AG04450 (cell line): Measurements from ENCODE around the gene MCM3AP. TPM values are rescaled to one million over a fixed set of nuclear protein-coding genes. Genes with fewer than 3 reads are reported as not detected.

Source experiments
- CTCF ChIA-PET: fragments of 300-600, 350-600 bp; formaldehyde crosslinking; extraction: SDS; loops from one replicate; lab custom pipeline; 2022; ENCODE audit warnings: antibody characterized with exemption, inconsistent platforms; lab: Charles Lee
- POLR2A ChIA-PET: fragments of 350-600 bp; formaldehyde crosslinking; extraction: SDS; loops from one replicate; lab custom pipeline; 2021; ENCODE audit warnings: antibody characterized with exemption, inconsistent platforms; lab: Yijun Ruan, JAX
- DNase-seq: peaks from one replicate; pipeline ENCODE4 v3.0.0-alpha.2; 2011; ENCODE audit warnings: low read depth, low spot score
- H3K27ac ChIP-seq: one replicate; pipeline ENCODE4 v1.5.1; 2012; ENCODE audit warnings: low read depth, low read length, control low read depth
- H3K27me3 ChIP-seq: one replicate; pipeline ENCODE4 v1.6.0; 2012; ENCODE audit warnings: low read length; ENCODE audit not compliant: control insufficient read depth, insufficient read depth
- H3K4me3 ChIP-seq: 2 replicates; pipeline ENCODE4 v1.5.1; 2011; ENCODE audit warnings: mild to moderate bottlenecking, low read depth, low read length, control low read depth
- H3K9me3 ChIP-seq: 2 replicates; pipeline ENCODE4 v1.5.1; 2012; ENCODE audit warnings: low read length; ENCODE audit not compliant: control insufficient read depth, insufficient read depth
- polyA plus RNA-seq: library from polyadenylated mRNA; depleted of rRNA; stranded (reverse); fragments of >200 nt; gene quantifications from 2 replicates; pipeline ENCODE4 v1.2.3, GENCODE V29; 2011
- TF ChIP-seq, protein P1 (sequence below): IDR thresholded peaks from 2 replicates; pipeline ENCODE4 v1.5.1; 2011; ENCODE audit warnings: low read depth, low read length, control low read depth, inconsistent platforms

Gene MCM3AP
- polyA plus RNA-seq, 1 experiment = 43.7 TPM

DNA sequence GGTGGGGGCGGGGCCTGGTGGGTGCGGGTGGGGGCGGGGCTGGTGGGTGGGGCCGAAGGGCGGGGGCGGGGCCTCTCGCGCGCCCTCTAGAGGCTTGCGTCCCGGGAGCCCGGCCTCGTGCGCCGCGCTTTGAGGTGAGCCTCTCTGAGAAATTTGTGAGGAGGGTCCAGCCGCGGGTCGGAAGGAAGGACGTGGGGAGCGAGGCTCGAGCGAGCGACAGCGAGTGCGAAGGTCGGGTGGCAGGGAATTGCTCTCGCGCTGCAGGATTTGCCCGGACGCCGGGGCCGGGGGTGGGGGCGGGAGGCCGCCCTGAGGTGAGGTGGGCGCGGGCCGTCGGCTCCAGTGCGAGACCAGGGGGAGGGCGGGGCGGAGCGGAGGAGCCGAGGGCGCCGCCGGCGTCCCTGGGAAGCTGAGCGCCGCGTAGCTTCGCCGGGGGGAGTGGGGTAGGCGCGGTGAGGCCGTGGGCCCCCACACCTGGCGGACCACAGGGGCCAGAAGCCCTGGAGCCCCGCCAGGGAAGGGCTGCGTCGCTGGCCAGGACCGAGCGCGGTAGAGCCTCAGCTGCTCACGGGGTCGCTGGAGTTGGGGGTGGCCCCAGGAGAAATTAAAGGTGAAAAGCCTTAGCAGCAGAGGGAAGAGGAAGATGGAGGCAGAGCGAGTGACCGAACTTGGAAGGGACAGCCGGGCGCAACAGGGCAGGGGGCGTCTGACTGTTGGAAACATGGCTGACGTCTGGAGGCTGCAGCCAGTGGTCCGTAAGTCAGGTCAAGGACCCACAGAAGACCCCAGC is 56.1 kb downstream of the MCM3AP start:
- Histone ChIP-seq H3K4me3 (peak overlapping the region; percentile 71), H3K9me3 (no peaks in the 10 kb centered on the region; the same call in 1 of the 2 replicates), H3K27ac (no peak overlapping the region), H3K27me3 (no peaks in the 10 kb centered on the region)
- ChIA-PET POLR2A (no interaction called here), CTCF (interaction anchor here (0.6 to 1.5 kb wide), 3 partner anchors 76 to 131 kb away, joined by 3 read pairs; no protein-coding TSS in a partner anchor)
- TF ChIP-seq, protein P1, sequence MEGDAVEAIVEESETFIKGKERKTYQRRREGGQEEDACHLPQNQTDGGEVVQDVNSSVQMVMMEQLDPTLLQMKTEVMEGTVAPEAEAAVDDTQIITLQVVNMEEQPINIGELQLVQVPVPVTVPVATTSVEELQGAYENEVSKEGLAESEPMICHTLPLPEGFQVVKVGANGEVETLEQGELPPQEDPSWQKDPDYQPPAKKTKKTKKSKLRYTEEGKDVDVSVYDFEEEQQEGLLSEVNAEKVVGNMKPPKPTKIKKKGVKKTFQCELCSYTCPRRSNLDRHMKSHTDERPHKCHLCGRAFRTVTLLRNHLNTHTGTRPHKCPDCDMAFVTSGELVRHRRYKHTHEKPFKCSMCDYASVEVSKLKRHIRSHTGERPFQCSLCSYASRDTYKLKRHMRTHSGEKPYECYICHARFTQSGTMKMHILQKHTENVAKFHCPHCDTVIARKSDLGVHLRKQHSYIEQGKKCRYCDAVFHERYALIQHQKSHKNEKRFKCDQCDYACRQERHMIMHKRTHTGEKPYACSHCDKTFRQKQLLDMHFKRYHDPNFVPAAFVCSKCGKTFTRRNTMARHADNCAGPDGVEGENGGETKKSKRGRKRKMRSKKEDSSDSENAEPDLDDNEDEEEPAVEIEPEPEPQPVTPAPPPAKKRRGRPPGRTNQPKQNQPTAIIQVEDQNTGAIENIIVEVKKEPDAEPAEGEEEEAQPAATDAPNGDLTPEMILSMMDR = peak; percentile 63
- DNase-seq = no peak

DNA sequence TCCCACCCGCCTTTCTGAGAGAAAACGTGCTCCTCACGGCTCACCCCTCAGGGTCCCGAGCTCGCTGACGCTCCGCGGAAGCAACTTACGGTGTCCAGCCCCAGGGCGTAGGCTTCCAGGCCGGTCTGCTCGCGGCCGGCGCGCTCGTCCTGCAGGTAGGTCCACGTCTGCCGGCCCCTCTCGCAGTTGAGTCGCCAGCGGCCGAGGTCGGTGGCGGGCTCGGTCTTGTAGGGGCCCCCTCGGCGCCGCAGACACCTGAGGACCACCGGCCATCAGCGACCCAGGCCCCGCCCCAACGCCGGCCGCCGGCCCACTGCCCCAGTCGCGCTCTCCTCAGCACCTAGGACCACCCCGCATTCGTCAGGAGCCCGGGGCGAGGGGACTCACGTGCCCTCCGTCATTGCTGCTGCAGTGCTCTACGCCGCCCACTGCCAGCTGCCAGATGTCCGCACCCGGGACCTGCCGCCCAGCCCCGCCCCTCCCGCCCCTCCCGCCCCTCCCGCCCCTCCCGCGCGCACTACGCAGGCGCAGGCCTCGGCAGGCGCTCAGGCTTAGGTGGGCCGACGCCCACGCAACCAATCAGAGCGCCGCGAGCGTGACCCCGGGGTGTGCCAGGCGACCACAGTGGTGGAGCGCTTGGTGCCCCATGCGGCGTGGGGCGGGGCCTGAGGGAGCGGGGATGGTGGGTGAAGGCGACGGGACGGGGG is 56.9 kb downstream of the MCM3AP start, which contains the start of gene LSS:
Gene LSS, minus strand, starts transcription at position 430 of the 707 bp plus-strand sequence. Its CDS starts 29 bp downstream, at position 401.
- H3K27me3 ChIP-seq = no peaks in the 10 kb centered on the region
- CTCF ChIA-PET = interaction anchor here (0.7 kb wide), 1 partner anchor 85 kb away, joined by 3 read pairs; no protein-coding TSS in a partner anchor
- POLR2A ChIA-PET = interaction anchor here (0.5 to 0.9 kb wide), 3 partner anchors 47 to 114 kb away, joined by 3 to 4 read pairs (median 3); no protein-coding TSS in a partner anchor

GRCh38 chr21:46227811-46228344 is 57.5 kb downstream of the MCM3AP start:
- H3K27ac ChIP-seq = peak overlapping the region; percentile 52

More for the DNA sequence above, 56.9 kb downstream of the MCM3AP start, which contains the start of gene LSS:
- Histone ChIP-seq H3K27ac (peak within 1 kb of the TSS; percentile 52), H3K4me3 (peak within 1 kb of the TSS; percentile 89), H3K9me3 (no peaks in the 10 kb centered on the region; the same call in 1 of the 2 replicates)
- TF ChIP-seq, protein P1 = no peak
- peak; percentile 95 for DNase-seq

GRCh38 chr21:46226920-46227599 is 58.4 kb downstream of the MCM3AP start:
- H3K27ac ChIP-seq = no peak overlapping the region

More at GRCh38 chr21:46227811-46228344, 57.5 kb downstream of the MCM3AP start:
- H3K9me3 ChIP-seq = no peaks in the 10 kb centered on the region; the same call in 1 of the 2 replicates
- no peaks in the 10 kb centered on the region for H3K27me3 ChIP-seq
- POLR2A ChIA-PET = interaction anchor here (0.5 to 0.9 kb wide), 5 partner anchors 37 to 149 kb away, joined by 3 to 4 read pairs (median 3); no protein-coding TSS in a partner anchor
- TF ChIP-seq, protein P1 = no peak
- CTCF ChIA-PET = interaction anchor here (0.7 to 1.2 kb wide), 2 partner anchors 84 to 85 kb away, joined by 3 read pairs; no protein-coding TSS in a partner anchor
- H3K4me3 ChIP-seq = peak overlapping the region; percentile 89
- DNase-seq = no peak

More at GRCh38 chr21:46226920-46227599, 58.4 kb downstream of the MCM3AP start:
- peak overlapping the region; percentile 89 for H3K4me3 ChIP-seq
- H3K27me3 ChIP-seq = no peaks in the 10 kb centered on the region
- no peaks in the 10 kb centered on the region; the same call in 1 of the 2 replicates for H3K9me3 ChIP-seq
- TF ChIP-seq, protein P1 = no peak
- DNase-seq = no peak
- POLR2A ChIA-PET = interaction anchor here (0.6 to 0.9 kb wide), 2 partner anchors 74 to 148 kb away, joined by 3 read pairs; no protein-coding TSS in a partner anchor
- CTCF ChIA-PET = interaction anchor here (1.0 to 1.2 kb wide), 2 partner anchors 83 to 84 kb away, joined by 3 read pairs; no protein-coding TSS in a partner anchor
